ENCODE results near the gene ESRRB.

The ESRRB gene

DNA sequence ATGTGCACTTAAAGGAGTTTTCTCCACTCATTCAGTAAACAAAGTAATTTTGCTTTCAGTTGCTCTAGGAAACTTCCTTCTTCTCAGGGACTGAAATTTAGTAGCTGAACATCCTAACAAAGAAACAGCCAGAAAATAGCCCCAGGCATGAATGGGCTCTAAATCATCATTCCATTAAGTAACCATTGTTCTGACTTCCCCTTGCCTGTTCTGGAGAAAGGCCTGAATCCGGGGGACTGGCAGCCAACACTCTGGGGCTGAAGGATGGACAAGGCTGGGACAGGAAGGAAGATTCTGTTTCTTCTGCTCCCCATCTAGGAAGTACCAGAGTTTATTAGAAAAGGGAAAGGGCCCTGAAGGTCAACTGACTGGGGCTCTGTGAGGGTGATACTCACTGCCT is 104.5 kb downstream of the ESRRB start:
- H3K4me3 ChIP-seq (ENCODE audit: low read depth, low read length) = no peak overlapping the region
- TF ChIP-seq, protein P1, sequence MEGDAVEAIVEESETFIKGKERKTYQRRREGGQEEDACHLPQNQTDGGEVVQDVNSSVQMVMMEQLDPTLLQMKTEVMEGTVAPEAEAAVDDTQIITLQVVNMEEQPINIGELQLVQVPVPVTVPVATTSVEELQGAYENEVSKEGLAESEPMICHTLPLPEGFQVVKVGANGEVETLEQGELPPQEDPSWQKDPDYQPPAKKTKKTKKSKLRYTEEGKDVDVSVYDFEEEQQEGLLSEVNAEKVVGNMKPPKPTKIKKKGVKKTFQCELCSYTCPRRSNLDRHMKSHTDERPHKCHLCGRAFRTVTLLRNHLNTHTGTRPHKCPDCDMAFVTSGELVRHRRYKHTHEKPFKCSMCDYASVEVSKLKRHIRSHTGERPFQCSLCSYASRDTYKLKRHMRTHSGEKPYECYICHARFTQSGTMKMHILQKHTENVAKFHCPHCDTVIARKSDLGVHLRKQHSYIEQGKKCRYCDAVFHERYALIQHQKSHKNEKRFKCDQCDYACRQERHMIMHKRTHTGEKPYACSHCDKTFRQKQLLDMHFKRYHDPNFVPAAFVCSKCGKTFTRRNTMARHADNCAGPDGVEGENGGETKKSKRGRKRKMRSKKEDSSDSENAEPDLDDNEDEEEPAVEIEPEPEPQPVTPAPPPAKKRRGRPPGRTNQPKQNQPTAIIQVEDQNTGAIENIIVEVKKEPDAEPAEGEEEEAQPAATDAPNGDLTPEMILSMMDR (IDR thresholded peaks at IDR 0.05; ENCODE audit: borderline replicate concordance, insufficient read depth, low read depth, low read length) = no peak

DNA sequence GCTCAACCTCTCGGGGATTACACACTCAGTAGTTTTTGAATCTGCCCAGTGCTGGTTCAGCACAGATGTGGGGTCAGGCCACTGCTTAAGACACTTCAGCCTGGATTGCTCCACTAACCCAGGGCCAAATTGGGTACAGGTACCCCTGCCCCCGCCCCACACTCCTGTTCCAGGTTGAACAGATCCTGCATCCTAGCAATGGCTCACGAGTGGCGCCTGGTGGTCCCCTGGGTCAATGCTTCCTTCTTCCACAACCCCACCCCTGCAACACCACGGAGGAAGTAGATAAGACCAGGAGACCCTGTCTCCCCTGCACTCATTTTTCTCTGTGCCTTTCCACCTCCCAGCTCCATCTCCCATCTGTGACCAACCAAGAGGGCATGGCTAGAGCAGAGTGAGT is 108.4 kb downstream of the ESRRB start:
- TF ChIP-seq, protein P1 (IDR thresholded peaks at IDR 0.05; ENCODE audit: borderline replicate concordance, insufficient read depth, low read depth, low read length) = peak; percentile 10; the same call in 1 of the 2 replicates
- no peak overlapping the region for H3K4me3 ChIP-seq (ENCODE audit: low read depth, low read length)

DNA sequence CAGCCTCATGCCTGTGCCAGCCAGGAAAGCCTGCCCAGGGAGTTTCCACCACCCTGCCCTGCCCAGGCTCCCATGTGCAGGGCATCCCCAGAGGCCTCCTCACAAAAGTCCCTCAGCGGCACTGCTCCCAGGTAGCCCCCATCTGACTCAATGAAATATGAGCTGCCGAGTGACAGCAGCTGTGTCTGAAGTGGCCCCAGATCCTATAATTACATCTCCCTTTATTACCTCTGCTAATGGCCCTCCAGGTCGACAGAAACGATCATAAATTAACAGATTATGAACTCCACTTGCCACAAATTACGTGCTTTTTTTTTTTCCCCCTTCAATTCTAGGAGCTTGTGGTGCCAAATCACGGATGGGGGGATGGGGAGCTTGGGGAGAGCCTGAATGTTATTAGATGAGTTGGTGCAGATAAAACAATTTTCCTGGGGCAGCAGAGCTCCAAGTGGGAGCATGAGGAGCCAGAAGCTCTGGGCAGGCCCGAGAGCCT is 110.4 kb downstream of the ESRRB start:
- TF ChIP-seq, protein P1 (IDR thresholded peaks at IDR 0.05; ENCODE audit: borderline replicate concordance, insufficient read depth, low read depth, low read length) = no peak
- no peak overlapping the region for H3K4me3 ChIP-seq (ENCODE audit: low read depth, low read length)

DNA sequence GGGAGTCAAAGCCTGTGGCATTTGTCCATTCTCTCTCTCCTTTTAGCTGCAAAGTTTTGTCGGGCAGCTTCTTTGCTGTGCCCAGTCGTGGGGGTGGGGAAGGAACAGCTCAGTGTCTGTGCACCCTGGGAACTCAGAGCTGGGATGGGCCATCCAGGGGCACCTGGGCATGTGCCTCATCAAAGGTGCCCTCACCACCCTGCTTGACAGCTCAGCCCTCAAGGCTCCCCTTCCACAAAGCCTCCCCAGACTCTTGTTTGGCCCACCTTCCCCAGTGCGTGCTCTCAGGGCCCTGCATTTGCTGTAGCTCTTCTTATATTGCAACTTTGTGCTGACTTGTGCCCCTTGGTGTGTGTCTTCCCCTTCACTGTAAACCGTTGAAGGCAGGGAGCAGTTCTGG is 112.6 kb downstream of the ESRRB start:
- H3K4me3 ChIP-seq (ENCODE audit: low read depth, low read length) = no peak overlapping the region
- TF ChIP-seq, protein P1 (IDR thresholded peaks at IDR 0.05; ENCODE audit: borderline replicate concordance, insufficient read depth, low read depth, low read length) = no peak

DNA sequence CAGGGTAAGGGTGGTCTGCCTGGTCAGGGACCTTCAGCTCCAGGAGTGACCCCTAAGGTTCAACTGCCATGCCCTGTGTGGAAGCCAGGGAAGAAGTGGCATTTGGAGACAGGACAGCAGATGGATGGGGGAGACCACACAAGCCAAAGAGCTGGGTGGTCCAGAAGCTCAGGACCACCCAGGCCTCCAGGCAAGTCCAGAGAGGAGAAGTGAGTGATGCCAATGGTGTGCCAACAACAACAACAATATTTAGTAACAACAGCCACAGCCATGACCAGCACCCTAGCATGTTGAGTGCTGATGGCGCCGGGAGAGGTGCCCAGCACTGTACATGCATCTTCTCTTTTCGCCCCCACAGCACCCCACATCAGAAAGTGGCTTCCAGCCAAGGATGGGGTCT is 113.7 kb downstream of the ESRRB start:
- TF ChIP-seq, protein P1 (IDR thresholded peaks at IDR 0.05; ENCODE audit: borderline replicate concordance, insufficient read depth, low read depth, low read length) = no peak
- no peak overlapping the region for H3K4me3 ChIP-seq (ENCODE audit: low read depth, low read length)

DNA sequence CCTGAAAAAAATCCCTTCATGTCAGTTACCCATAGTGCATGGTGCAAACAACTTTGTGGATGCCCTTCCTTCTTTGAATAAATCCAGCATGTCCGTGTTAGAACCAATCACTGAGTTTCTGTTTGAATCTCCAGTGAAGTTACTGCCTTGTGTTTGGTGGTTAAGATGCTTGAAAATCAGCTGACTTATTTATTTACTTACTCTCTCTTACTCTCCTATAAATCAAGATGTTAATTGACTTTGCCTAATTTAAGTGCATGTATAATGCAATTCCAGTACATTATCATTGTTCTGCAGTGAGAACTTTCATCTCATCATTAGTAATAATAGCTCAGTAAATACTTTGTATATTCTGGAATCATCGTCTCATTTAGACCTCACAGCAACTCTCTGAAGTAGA is 114.2 kb downstream of the ESRRB start:
- no peak overlapping the region for H3K4me3 ChIP-seq (ENCODE audit: low read depth, low read length)
- TF ChIP-seq, protein P1 (IDR thresholded peaks at IDR 0.05; ENCODE audit: borderline replicate concordance, insufficient read depth, low read depth, low read length) = no peak

DNA sequence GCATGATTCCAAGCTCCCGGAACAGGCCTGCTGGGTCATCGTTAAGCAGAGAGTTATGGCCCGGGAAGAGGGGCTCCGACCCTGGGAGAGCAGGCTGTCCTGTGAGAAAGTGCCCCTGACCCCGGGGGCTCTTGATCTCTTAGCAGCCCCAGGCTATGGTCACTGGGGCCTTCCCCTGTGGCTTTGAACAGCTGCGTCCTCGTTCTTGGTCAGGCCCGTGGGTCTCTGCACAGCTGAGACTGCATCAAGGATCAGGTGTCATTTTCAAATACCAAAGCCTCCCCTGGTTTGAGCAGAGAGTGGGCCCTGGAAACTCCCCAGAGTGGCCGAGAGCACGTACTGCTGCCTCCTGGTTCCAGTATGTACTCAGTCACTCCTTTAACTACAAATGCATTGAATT is 114.8 kb downstream of the ESRRB start:
- TF ChIP-seq, protein P1 (IDR thresholded peaks at IDR 0.05; ENCODE audit: borderline replicate concordance, insufficient read depth, low read depth, low read length) = no peak
- H3K4me3 ChIP-seq (ENCODE audit: low read depth, low read length) = no peak overlapping the region

Data from GM12875 (cell line).